Measurements from ENCODE around the gene RANGAP1.

RANGAP1 gene, protein sequence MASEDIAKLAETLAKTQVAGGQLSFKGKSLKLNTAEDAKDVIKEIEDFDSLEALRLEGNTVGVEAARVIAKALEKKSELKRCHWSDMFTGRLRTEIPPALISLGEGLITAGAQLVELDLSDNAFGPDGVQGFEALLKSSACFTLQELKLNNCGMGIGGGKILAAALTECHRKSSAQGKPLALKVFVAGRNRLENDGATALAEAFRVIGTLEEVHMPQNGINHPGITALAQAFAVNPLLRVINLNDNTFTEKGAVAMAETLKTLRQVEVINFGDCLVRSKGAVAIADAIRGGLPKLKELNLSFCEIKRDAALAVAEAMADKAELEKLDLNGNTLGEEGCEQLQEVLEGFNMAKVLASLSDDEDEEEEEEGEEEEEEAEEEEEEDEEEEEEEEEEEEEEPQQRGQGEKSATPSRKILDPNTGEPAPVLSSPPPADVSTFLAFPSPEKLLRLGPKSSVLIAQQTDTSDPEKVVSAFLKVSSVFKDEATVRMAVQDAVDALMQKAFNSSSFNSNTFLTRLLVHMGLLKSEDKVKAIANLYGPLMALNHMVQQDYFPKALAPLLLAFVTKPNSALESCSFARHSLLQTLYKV

DNA sequence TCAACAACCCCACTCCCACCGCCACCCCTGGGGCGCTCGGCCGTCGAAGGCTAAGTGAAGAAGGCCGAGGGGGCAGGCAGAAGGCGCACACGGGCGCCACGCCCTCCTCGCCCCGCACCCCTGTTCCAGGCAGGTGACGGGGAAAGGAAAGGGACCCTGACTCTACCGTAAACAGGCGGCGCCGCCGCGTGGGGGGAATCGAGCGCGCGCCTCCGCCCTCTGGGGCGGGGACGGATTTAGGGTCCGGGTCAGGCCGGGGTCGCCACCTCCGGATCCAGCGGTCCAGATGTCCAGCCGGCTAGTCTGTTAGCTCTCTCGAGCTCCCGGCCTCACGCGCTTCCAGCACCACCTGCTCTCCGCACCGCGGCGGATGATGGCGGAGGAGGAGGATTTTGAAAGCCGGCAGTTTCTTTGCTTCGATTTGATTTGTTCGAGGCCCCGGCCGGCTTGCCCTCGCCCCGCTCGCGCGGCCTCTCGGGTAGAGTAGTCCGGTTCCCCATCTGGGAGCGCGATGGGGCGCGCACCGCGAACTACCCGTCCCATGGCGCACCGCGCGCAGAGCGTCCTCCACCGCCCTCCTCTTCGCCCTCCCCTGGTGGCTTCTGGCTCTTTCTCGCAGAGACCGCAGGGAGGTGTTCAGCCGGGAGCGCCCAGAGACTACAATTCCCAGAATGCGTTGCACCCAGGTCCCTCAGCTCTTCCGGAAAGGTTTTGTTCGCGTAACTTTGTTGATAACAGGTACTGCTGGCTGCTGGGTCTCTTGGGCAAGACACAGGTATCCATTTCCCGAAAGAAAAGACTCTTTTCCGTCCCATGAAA is at the start of gene RANGAP1:
Gene RANGAP1, minus strand, starts transcription at position 368 of the 819 bp plus-strand sequence. CDS start 5,143 bp downstream, outside the sequence.
- DNase-seq: peak; percentile 99

DNA sequence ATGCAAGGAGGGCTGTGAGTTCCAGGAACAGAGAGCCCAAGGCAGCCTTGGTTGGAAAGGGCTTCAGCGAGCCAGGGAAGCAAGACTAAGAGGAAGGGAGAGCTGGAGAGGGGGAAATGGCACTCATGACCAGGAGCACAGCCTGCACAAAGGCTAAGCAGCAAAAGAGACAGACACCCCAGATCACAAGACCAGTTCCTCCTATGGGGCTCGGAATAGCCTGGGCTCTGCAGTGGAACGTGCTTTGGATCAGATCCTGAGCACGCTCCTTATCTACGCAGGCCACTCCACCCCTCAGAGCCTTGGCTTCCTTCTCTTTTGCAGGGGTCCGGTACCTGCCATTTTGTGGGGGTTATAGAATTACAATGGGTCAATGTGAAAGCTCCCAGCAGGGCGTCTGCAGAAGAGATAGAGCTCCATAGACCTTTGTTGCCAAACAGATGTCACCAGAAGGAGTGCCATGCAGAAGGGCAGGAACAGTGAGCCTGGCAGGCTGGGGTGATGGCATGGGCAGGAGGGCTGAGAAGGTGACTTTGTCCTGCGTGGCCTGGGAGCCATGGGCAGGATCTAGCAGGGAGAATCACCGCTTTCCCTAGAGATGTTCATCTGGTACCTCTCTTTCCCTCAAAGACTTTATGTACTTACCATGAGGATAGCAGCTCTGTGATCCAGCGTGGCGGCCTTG is 49.1 kb upstream of the RANGAP1 start:
- DNase-seq: no peak

DNA sequence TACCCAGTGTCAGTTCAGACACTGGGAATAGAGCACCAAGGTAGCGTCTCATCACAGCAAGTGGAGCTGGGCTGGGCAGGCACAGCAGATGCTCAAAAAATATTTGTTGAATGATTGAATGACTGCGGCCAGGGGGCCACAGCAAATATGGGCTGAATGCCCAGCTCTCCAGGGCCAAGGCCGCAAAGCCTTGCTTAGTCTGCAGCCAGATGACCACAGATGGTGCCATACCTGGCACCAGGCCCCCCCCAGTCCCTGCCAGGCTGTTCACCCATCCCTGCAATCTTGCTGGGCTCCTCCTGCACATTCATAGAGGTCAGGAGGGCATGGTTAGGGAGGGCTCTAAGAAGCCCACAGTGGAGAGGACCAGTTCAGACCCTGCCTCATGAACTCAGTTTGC is 48.2 kb upstream of the RANGAP1 start:
- no peak for DNase-seq

DNA sequence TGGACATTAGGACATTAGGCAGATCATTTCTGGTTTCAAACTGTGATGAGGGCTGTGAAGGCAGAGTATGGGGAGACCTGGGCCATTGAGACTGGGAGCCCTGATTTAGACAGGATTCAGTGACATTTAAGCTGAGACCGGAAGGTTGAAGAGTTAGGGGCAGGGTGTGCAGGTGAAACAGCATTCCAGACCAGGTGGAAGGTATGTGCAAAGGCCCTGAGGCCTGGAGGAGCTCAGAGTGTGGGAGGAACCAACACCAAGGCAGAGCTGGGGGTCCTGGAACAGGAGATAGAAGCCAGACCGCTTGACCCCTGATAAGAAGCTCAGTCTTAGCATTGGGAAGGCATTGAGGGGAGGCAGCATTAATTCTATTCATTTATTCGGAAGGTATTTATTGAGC is 47.8 kb upstream of the RANGAP1 start:
- DNase-seq: no peak

DNA sequence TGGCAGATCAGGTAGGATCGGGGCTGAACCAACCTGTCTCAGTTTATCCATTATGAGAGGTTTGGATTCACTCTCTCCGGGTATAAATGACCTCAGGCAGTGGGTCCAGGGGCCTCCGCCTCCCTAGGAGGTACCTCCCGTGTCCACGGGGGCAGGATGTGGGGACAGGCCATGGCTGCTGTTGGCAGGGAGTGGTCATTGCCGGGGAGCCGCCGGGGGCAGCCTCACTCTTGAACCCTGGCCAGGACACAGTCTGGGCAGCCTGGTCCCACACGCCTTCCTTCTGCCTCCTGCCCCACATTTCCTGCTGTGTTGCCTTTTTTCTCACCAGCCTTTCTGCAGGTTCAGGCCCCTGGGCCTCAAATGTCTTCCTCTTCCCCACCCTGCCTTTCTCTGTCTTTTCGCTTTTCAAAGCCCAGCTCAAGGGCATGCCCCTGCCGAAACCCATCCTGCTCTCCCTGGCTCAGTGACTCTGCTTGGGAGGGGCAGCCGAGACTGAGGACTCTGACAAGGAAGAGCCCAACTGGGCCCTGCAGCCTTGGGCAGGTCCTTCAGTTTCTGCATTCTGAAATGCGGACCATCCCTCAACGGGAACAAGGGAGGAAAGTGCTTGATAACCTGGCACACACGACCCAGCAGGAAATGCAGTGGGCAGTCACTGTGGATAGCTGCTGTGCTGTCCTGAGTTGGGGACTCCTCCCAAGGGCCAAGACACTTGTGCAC is 46.4 kb upstream of the RANGAP1 start:
- no peak for DNase-seq

DNA sequence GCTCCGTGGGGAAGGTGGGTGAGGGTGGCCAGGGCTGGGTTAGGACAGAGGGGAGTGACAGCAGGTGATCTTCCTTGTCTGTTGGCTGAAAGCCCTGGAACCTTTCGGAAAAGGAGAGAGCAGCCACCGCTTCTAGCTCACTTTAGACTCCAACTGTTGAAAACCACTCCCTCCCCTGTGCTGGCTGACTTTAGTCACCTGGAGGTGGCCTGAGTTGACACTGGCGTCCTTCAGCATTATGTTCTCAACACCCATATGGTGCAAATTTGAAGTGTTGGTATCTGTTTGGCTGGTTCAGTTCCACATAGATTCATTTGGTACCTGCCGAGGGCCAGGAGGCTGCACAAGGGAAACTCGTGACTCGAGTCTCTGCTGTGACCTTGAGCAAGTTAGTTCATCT is 44.2 kb upstream of the RANGAP1 start:
- no peak for DNase-seq

DNA sequence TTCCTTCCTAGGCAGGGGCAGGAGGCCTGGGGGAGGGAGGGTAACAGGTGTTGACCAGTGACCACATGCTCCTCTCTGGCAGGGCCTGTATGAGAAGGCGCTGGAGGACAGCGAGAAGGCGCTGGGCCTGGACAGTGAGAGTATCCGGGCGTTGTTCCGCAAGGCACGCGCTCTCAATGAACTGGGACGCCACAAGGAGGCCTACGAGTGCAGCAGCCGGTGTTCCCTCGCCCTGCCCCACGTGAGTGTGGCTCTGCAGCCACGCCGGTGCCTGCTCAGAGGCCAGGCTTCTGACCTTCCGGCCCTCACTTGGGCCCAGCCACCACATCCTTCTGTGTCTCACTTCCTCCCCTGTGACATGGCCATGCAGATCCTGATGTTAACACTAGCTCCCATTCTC is 41.1 kb upstream of the RANGAP1 start:
- DNase-seq: no peak

DNA sequence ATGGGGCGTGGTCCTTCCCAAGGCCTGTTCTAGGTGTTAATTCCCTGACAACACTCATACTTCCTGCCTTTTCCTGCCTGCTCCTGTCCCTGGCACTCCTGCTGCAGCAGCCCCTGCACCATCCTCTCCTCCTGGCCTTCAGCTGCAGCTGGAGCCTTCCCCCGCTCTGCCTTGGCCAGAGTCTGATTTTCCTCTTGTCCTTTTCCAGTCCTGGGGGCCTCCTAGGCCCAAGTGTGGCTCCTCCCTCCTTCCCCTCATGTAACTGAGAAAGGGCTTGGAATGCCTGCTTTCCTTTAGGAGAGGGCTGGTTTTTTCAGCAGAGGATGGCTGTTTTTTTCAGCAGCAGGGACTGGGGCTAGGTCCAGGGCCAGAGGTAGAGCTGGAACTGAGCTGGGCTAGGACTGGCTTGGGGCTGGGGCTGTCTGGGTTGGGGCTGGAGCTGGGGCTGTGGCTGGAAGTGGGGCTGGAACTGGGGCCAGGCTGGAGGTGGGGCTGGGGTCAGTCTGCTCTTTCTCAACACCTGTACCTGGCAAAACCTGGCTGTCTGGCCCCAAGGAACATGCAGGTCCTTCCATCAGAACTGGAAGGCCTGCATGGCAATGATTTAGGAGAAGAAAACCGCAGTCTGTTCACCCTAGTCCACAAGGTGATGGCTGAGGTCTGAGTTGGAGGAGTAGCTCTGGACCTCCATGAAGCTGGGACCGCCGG is 39.0 kb upstream of the RANGAP1 start:
- DNase-seq: no peak

DNA sequence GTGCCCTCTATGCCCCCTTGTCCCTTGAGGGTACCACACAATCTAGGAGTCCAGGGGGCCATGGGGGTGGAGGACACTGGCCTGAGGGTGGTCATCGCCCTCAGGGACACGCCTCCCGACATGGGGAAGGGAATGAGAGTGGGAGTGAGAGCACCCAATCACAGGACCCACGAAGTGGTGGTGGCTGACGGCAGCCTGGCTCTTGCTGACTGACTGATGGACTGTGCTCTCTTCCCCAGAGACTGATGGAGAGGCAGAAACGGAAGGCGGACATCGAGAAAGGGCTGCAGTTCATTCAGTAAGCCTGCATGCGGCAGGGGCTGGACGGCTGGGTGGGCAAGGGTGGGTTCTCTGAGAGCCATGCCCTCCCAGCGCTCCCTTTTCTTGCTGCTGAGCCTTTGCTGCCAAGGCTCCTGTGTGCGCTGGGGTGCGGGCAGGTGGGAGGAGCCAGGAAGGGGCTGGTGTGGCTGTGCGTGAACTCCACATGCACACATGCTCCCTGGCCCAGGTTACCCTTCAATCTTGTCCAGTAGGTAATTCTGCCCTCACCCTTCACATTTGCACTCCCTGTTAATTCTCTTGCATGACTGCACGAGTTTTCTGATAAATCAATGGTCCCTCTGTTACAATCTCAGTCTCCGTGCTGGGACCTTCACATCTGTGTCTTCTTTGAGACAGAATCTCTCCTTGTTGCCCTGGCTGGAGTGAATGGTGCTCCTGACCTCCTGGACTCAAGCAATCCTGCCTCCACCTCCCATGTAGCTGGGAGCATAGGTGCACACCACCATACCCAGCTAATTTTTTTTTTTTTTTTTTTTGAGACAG is 34.6 kb upstream of the RANGAP1 start:
- DNase-seq: no peak

DNA sequence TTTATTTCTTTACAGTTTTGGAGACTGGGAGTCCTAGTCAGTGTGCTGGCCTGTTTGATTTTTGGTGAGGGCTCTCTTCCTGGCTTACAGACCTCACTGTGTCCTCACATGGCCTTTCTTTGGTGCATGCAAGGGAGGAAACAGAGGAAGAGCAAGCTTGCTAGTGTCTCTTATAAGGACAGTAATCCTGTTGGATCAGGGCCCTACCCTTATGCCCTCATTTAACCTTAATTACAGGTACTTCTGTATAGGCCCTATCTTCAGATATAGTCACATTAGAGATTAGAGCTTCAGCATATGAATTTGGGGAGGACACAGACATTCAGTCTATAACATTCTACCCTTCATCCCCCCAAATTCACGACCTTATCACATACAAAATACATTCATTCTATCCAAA is 29.6 kb upstream of the RANGAP1 start:
- DNase-seq: no peak

DNA sequence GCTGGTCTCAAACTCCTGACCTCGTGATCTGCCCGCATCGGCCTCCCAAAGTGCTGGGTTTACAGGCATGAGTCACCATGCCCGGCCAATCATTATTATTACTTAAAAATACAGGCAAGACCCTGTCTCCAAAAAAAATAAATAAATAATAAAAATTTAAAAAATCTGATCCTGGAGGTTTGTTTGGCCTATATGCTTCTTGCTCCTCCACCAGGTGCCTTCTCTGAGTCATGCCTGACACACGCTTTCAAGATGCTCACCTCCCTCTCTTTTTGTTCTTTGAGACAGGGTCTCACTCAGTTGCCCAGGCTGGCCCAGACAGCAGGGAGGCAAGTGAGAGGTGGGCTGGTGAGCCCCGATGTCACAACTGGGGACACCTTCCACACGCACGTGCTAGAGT is 28.8 kb upstream of the RANGAP1 start:
- no peak for DNase-seq

DNA sequence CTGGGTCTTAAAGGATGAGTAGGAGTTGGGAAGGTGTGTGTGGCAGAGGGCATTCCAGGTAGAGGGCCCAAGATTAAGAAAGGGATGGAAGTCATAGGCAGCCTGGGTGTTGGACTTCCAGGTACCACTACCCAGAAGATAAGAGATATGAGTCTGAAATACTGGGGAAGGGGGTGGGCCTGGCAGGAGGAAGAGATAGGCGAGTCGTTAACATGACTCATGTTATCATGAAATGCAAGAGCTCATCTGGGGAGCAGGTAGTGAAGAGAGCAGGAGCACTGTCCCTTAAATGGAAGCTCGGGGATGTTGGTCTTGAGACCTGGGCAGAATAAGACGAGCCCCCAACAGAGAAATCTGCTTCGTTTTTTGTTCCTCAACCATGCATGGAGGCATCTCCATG is 25.5 kb upstream of the RANGAP1 start:
- no peak for DNase-seq

DNA sequence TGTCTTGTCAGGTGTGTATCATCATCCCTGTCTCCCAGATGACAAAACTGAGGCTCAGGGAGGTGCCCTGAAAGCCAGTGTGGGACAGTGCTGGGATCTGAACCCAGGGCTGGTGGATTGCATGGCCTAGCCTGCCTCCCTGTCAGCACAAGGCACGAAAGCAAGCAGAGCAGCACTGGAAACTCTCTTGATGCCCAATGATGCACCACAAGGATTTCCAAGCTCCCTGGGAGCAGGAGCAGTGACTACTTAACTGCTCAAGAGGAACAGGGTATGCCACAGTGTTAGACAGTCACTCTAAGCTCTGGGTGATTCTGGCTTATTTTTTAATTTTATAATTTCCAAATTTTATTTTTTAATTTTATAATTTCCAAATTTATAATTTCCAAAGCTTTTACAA is 24.3 kb upstream of the RANGAP1 start:
- DNase-seq: no peak

DNA sequence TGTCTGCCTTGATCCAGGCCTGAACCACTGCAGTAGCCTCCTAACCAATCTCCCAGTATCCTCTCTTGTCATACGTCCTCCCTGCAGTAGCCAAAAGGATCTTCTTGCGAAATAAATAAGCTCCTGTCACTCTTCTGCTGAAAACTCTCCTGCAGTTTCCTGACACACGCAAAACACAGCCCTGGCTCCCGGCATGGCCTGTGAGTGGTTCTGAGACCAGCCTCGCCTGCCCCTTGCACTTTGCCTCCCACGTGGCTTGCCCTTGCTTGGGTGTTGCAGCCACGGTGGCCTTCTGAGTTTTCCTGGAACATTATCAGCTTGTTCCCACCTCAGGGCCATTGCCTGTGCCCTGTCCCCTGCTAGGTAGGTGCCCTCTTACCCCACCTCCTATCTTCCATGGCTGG is 22.6 kb upstream of the RANGAP1 start:
- no peak for DNase-seq

DNA sequence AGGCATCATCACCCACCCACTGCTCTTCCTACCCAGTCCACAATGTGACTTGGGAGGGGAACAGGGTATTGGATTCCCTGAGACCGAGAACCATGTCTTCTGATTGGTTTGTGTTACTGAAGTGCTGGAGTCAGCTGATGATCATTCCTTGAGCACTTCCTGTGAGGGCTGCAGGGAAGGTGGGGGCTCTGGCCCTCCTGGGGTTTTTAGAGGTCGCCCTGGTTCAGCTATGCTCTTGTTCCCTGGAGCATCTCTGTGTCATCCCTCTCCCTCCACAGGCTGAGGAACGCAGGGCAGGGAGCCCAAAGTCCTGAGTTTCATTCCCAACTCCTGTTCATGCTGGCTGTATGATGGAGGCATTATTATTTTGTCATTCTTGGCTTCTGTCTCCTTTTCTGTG is 22.1 kb upstream of the RANGAP1 start:
- DNase-seq: no peak

DNA sequence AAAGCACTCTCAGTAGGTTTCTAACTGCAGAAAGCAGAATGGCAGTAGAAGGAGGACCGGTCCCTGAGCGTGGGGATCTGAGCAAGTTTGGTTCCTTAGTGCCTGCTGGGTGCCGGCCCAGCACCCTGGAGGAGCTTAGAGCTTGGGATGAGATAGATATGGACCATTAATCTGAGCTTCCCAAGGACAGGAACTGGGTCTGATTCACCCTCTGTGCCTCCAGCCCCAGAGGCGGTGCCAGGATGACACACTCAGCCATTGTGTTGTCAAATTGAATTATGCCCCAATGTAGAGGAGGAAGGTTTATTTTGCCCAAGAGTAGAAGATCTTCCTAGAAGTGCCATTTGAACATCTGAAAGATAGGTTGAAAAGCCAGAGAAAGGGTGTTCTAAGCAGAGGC is 19.7 kb upstream of the RANGAP1 start:
- DNase-seq: no peak

DNA sequence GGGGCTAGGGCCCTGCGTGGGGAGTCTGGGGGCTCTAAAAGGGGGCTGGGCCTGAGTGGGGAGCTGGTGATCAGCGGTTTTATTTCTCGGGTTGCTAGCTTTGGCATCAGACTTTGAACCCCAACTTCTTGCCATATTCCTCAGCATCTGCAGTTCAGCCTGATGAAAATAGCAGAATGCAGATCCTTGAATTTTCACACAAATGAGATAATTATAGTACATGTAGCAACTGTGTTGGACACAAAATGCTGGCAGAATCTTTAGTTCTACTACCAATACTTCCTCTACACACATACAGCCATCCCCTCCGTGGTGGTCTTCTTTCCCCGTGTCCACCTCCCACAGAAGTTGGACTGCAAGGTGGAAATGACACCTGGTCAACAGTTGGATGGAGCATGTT is 16.8 kb upstream of the RANGAP1 start:
- no peak for DNase-seq

DNA sequence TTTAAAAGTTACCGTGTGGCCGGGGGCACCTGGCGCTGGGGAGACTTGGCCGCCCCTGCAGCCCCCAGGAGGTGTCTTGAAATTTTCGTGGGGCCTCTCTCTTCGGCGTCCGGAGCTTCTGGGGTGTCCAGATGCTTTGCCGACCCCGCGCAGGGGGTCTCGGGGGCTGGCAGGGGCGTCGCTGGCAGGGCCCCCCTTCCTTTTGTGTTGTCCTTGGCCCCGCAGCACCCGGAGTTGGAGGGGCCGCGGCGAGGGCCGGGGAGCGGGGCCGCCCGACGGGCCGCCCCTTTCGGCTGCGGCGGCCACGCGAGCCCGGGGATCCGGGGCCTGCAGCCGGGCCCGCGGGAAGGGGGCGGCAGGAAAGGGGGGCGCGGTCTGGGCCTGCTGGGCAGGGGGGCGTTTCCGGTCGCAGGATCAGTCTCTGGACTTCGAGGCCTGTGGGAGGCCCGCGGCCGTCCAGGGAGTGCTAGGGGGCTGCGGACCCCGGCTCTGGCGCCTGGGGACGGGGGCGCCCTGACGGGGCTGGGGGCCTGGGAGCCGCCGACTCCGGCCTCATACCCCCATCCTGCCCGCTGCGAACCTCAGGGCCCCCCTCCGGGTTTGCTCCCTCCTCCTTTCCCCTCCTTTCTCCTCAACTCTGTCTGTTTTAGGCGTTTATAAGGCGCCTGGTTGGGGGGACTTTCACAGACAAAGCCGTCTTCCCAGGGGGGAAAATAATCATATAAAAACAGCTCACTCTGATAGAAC is 16.2 kb upstream of the RANGAP1 start:
- no peak for DNase-seq

DNA sequence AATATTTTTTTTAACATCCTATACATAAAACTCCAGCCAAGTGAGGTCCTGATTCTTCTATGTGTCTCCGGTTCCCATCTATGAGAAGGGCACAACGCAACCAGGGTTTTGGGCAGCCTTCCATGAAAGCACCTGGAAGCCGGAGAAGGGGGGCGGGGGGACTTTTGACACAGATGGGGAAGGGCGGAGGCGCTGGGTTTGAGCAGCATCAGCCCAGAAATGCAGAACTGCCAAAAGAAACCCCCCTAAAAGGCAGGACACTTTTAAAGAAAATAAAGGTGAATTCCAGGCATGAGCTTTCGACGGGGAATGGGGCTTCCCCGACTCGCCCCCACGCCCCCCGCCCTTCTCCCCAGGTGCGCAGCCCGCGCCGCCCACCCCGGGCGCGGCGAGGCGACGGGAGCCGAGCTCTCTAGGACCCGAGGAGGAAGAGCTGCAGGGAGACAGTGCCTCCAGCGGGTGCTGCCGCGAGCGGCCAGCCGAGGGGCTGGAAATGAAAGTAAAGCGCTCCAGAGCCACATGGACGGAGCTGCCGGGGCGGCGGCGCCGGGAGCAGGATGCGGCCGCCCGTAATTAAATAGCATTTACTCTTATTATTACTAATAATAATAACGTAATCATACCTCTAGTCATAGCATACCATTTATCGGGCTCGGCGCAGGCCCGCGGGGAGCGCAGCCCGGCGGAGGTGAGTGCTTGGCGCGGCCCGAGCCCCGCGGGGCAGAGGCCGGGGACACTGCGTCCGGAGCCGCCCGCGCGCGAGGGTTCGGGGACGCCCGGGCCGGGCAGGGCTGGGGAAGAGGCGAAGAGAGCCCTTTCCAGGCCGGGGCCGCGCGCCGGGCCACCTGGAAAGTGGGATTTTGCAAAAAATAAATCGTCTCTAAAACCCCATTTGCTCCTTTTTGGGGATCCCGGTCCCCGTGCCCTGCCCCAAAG is 15.4 kb upstream of the RANGAP1 start, which contains the start of gene ZC3H7B:
Gene ZC3H7B, plus strand, starts transcription at position 441 of the 936 bp plus-strand sequence. CDS start 19,136 bp downstream, outside the sequence.
- DNase-seq: peak; percentile 91

All from activated CD4-positive, alpha-beta T cell treated with anti-CD3 and anti-CD28 coated beads, Interleukin-2, Interleukin-6, amounts not matched to agents 100 ng/mL and 50 ng/mL, durations not matched to agents 16 hours and 8 hours (primary cell).